T-cell (primary cell): ENCODE data around the gene CIPC. TPM values are rescaled to one million over a fixed set of nuclear protein-coding genes. Genes with fewer than 3 reads are reported as not detected.

ENCODE experiments used
- ATAC-seq, 4 experiments: fragments of 200-7000 bp in 3 of 4; fragments of 150-1000 bp in 1 of 4; cut with Tn5 transposase; replicated peaks in 1 of 4; 1 replicate in 3 of 4; 2 replicates in 1 of 4; pipeline ENCODE4 v1.10.0; 2021; ENCODE audit warnings: moderate library complexity in 3 of 4, mild to moderate bottlenecking in 2 of 4, moderate number of reproducible peaks in 1 of 4
- CTCF ChIA-PET, 2 donors: fragments of 300-600 bp; sonication (Branson Sonifier 250); formaldehyde crosslinking; loops; one replicate each; lab custom pipeline; 2022; ENCODE audit warnings: antibody characterized with exemption in 2 of 2; lab: Charles Lee
- POLR2A ChIA-PET, 2 donors: fragments of 300-600 bp; sonication (Branson Sonifier 250); formaldehyde crosslinking; loops; one replicate each; lab custom pipeline; 2022; ENCODE audit warnings: antibody characterized with exemption in 2 of 2; lab: Charles Lee
- DNase-seq, 35 experiments: peaks; one replicate each; pipeline versions ENCODE4 v3.0.0 to v3.0.0-alpha.2; 2013 to 2023
- H3K27ac ChIP-seq: one replicate; pipeline ENCODE4 v1.5.1; 2013; ENCODE audit warnings: low read length
- H3K27me3 ChIP-seq, 2 experiments: replicated peaks in 1 of 2; 1 replicate in 1 of 2; 2 replicates in 1 of 2; pipeline versions ENCODE4 v1.6.1 to v1.7.0; 2013; ENCODE audit warnings: low read length in 1 of 2, mixed read lengths in 1 of 2; ENCODE audit not compliant: control insufficient read depth in 2 of 2, insufficient read depth in 2 of 2; ENCODE audit errors: extremely low read depth in 1 of 2
- H3K36me3 ChIP-seq, 2 donors: 1 replicate in 1 of 2; 2 replicates in 1 of 2; pipeline versions ENCODE4 v1.6.1 to v1.7.0; 2013; ENCODE audit warnings: low read length in 1 of 2; ENCODE audit not compliant: control insufficient read depth in 2 of 2, insufficient read depth in 1 of 2; ENCODE audit errors: extremely low read depth in 1 of 2
- H3K4me1 ChIP-seq, 2 experiments: 1 replicate in 1 of 2; 2 replicates in 1 of 2; pipeline versions ENCODE4 v1.6.1 to v1.7.0; 2013; ENCODE audit warnings: low read length in 2 of 2, mixed read lengths in 1 of 2; ENCODE audit not compliant: insufficient read depth in 2 of 2, control insufficient read depth in 1 of 2; ENCODE audit errors: extremely low read depth in 1 of 2
- H3K4me3 ChIP-seq, 2 donors: 1 replicate in 1 of 2; 2 replicates in 1 of 2; pipeline versions ENCODE4 v1.5.1 to v1.7.0; 2013; ENCODE audit warnings: mild to moderate bottlenecking in 2 of 2, low read length in 1 of 2, moderate library complexity in 1 of 2; ENCODE audit not compliant: control insufficient read depth in 1 of 2; ENCODE audit errors: extremely low read depth in 1 of 2
- H3K9me3 ChIP-seq: 2 replicates; pipeline ENCODE4 v1.7.0; 2013
- H3K27ac Mint-ChIP-seq, 2 donors: one replicate each; pipeline ENCODE4 v1.8.0; 2020 to 2021; ENCODE audit warnings: mild to moderate bottlenecking in 2 of 2, mixed read lengths in 2 of 2
- H3K27me3 Mint-ChIP-seq, 2 donors: one replicate each; pipeline ENCODE4 v1.8.0; 2021 to 2022; ENCODE audit warnings: mixed read lengths in 2 of 2
- H3K36me3 Mint-ChIP-seq: one replicate; pipeline ENCODE4 v1.8.0; 2021; ENCODE audit warnings: mixed read lengths
- H3K4me1 Mint-ChIP-seq, 3 donors: one replicate each; pipeline ENCODE4 v1.8.0; 2020 to 2022; ENCODE audit warnings: mixed read lengths in 3 of 3, mild to moderate bottlenecking in 1 of 3
- H3K4me3 Mint-ChIP-seq, 3 donors: one replicate each; pipeline ENCODE4 v1.8.0; 2020 to 2022; ENCODE audit warnings: mild to moderate bottlenecking in 3 of 3, mixed read lengths in 3 of 3, moderate library complexity in 3 of 3
- H3K9me3 Mint-ChIP-seq, 3 donors: one replicate each; pipeline ENCODE4 v1.8.0; 2020 to 2022; ENCODE audit warnings: mixed read lengths in 3 of 3
- WGBS: methylation state at CpG from one replicate; pipeline ENCODE4 v1.1.5; 2013; ENCODE audit warnings: missing lambda C conversion rate; ENCODE audit not compliant: insufficient coverage; 5-methylcytosine and 5-hydroxymethylcytosine counted together
- total RNA-seq, 35 experiments: library from RNA in 6 of 35; stranded (reverse) in 6 of 35; fragments of 120-200 nt in 1 of 35; gene quantifications; one replicate each; pipeline versions ENCODE4 v1.2.1 to v1.2.4 and lab custom pipeline; 2013 to 2026

CIPC gene, protein sequence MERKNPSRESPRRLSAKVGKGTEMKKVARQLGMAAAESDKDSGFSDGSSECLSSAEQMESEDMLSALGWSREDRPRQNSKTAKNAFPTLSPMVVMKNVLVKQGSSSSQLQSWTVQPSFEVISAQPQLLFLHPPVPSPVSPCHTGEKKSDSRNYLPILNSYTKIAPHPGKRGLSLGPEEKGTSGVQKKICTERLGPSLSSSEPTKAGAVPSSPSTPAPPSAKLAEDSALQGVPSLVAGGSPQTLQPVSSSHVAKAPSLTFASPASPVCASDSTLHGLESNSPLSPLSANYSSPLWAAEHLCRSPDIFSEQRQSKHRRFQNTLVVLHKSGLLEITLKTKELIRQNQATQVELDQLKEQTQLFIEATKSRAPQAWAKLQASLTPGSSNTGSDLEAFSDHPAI
- total RNA-seq, result 10 to 100 TPM in 3 of 5 donors, 1 to 10 TPM in 2; 8.4 to 14.0 (median 11.8) TPM
- 11.8 TPM for total RNA-seq (2013)
- total RNA-seq (lab: John Stamatoyannopoulos, UW), result 11.7 to 26.3 (median 15.9) reads per million in 29 experiments

DNA sequence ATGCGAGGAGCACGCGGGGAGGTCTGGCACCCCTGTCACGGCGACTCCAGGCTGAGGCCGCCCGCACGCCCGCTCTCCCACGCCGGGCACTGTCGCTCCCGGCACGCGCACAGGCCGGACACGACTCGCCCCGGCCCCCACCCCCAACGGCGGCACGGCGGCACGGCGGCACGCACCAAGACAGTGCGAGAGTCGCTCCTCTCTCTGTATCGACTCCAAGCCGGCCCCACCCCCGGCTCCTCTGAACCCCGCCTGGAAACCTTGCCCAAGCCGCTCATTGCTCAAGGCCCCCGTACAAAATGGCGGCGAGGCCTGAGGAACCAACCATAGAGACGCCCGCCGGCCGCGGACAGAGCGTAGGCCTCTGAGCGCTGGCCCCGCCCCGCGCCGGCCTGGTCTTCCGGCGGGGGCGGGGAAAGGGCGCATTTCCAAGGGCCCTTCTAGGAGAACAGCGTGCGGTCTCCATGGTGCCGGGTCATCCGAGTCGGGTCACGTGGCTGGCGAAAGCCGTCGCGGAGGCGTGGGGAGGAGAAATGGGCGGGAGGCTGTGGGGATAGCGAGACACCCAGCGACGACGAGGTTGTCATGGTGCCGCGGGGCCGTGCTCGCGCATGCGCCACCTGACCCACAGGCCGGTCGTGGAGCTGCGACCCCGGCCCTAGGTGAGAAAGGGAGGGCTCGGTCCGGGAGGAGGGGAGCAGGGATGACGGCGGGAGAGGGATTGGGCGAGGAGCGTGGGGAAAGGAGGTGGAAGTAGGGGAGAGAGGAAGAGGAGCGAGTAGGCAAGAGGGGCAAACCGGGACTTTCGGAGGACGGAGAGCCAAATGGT lies at the start of gene CIPC:
Gene CIPC (plus strand): TSS at position 559 of the 829 bp plus-strand sequence. CDS start 7,451 bp downstream, outside the sequence.
- H3K27me3 ChIP-seq, result no peaks in the 10 kb centered on the region
- H3K9me3 Mint-ChIP-seq, result no peaks in the 10 kb centered on the region
- H3K36me3 Mint-ChIP-seq, result no peaks in the 10 kb centered on the region
- H3K27ac Mint-ChIP-seq, result peak within 1 kb of the TSS; percentile 96 to 98
- CTCF ChIA-PET, result interaction anchor here (0.5 to 3.7 kb wide), 15 partner anchors 12 to 361 kb away, joined by 3 to 19 read pairs (median 4); partner anchors contain the start of gene SAMD15 (in 1 of the 2)
- H3K4me3 ChIP-seq, result peak within 1 kb of the TSS; percentile 71 to 99
- H3K4me1 ChIP-seq, result peaks cover 11 to 19% of the 10 kb centered on the region in 2 experiments
- peaks cover 40 to 59% (median 50%) of the 10 kb centered on the region in 3 donors for H3K4me1 Mint-ChIP-seq
- ATAC-seq (peak; percentile 85 to 95 (median 92)), DNase-seq (peak; percentile 96 to 99 (median 98))
- H3K36me3 ChIP-seq, result no peaks in the 10 kb centered on the region
- POLR2A ChIA-PET, result interaction anchor here (0.5 to 0.7 kb wide), 3 partner anchors 17 to 507 kb away, joined by 3 read pairs; no protein-coding TSS in a partner anchor
- no peaks in the 10 kb centered on the region for H3K9me3 ChIP-seq
- H3K27me3 Mint-ChIP-seq, result no peaks in the 10 kb centered on the region
- under 1% methylated on average over 83 of the region's 87 CpGs for WGBS
- H3K27ac ChIP-seq, result peak within 1 kb of the TSS; percentile 96
- H3K4me3 Mint-ChIP-seq, result peak within 1 kb of the TSS; percentile 88 to 97 (median 97)

DNA sequence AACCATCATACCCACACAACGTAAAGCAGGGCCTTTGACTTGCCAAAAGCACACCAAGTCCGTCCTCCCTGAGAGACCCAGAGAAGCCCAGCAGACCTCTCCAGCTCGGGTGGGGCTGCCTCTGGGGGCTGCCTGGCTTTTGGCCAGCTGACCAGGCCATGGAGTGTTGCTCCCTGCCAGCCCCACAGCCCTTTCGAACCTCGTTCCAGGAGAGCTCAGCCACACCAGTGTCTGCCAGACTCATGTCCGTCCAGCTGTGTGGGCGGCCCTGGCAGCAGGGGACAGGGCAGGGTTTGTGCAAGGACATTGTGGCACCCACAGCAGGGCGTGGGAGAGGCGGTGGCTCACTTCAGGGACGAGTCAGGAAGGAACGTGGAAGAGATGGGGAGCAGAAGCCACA lies 46.9 kb upstream of the CIPC start:
- WGBS, result 78% methylated on average over 11 of the region's 11 CpGs
- Mint-ChIP-seq H3K9me3 (no peaks in the 10 kb centered on the region), H3K36me3 (no peaks in the 10 kb centered on the region), H3K4me1 (peaks cover 17 to 44% (median 23%) of the 10 kb centered on the region in 3 donors), H3K27ac (no peak overlapping the region), H3K4me3 (no peak overlapping the region), H3K27me3 (no peaks in the 10 kb centered on the region)
- Histone ChIP-seq H3K4me1 (peaks cover 0 to 24% of the 10 kb centered on the region in 2 experiments), H3K4me3 (no peak overlapping the region), H3K27ac (no peak overlapping the region), H3K9me3 (no peaks in the 10 kb centered on the region), H3K27me3 (no peaks in the 10 kb centered on the region), H3K36me3 (no peaks in the 10 kb centered on the region)
- ATAC-seq (no peak), DNase-seq (no peak)
- ChIA-PET CTCF (interaction anchor here in 1 of 2 donors (0.6 to 1.4 kb wide), 3 partner anchors 10 to 138 kb away, joined by 3 to 6 read pairs (median 4); no protein-coding TSS in a partner anchor), POLR2A (no interaction called here)

- no peaks in the 10 kb centered on the region for H3K36me3 ChIP-seq
- 93% methylated on average over 5 of the region's 8 CpGs for WGBS
- peaks cover 0 to 21% of the 10 kb centered on the region in 2 experiments for H3K4me1 ChIP-seq
- ChIA-PET POLR2A (no interaction called here), CTCF (interaction anchor here (0.5 to 3.2 kb wide), 13 partner anchors 12 to 180 kb away, joined by 3 to 29 read pairs (median 7); no protein-coding TSS in a partner anchor)
- Mint-ChIP-seq H3K27ac (no peak overlapping the region), H3K4me3 (no peak overlapping the region), H3K4me1 (peaks cover 11 to 34% (median 15%) of the 10 kb centered on the region in 3 donors), H3K9me3 (no peaks in the 10 kb centered on the region), H3K27me3 (no peaks in the 10 kb centered on the region), H3K36me3 (no peaks in the 10 kb centered on the region)
- H3K9me3 ChIP-seq, result no peaks in the 10 kb centered on the region
- ATAC-seq (no peak), DNase-seq (no peak)
- no peak overlapping the region for H3K4me3 ChIP-seq
- no peak overlapping the region for H3K27ac ChIP-seq
- no peaks in the 10 kb centered on the region for H3K27me3 ChIP-seq
These were observed 45.6 kb upstream of the CIPC start for GRCh38 chr14:77052281-77053044.

- H3K4me1 Mint-ChIP-seq, result peaks cover 11 to 31% (median 15%) of the 10 kb centered on the region in 3 donors
- Histone ChIP-seq H3K4me1 (peaks cover 0 to 21% of the 10 kb centered on the region in 2 experiments), H3K36me3 (no peaks in the 10 kb centered on the region), H3K27me3 (no peaks in the 10 kb centered on the region), H3K9me3 (no peaks in the 10 kb centered on the region), H3K27ac (no peak overlapping the region), H3K4me3 (no peak overlapping the region)
- 40% methylated on average over 12 of the region's 21 CpGs for WGBS
- H3K36me3 Mint-ChIP-seq, result no peaks in the 10 kb centered on the region
- peak; percentile 45 to 90 (median 75) for DNase-seq
- H3K9me3 Mint-ChIP-seq, result no peaks in the 10 kb centered on the region
- ATAC-seq, result peak; percentile 78 to 97 (median 88)
- H3K4me3 Mint-ChIP-seq, result no peak overlapping the region
- CTCF ChIA-PET, result interaction anchor here (0.6 to 3.2 kb wide), 26 partner anchors 12 to 182 kb away, joined by 3 to 29 read pairs (median 4); no protein-coding TSS in a partner anchor
- H3K27ac Mint-ChIP-seq, result no peak overlapping the region
- no peaks in the 10 kb centered on the region for H3K27me3 Mint-ChIP-seq
- POLR2A ChIA-PET, result interaction anchor here in 1 of 2 donors (0.8 kb wide), 1 partner anchor 25 kb away, joined by 3 read pairs; no protein-coding TSS in a partner anchor
These were observed 44.8 kb upstream of the CIPC start for GRCh38 chr14:77053046-77053841.

- H3K4me1 ChIP-seq, result peaks cover 0 to 21% of the 10 kb centered on the region in 2 experiments
- Mint-ChIP-seq H3K4me1 (peaks cover 11 to 33% (median 15%) of the 10 kb centered on the region in 3 donors), H3K4me3 (no peak overlapping the region), H3K9me3 (no peaks in the 10 kb centered on the region), H3K27ac (peak overlapping the region; percentile 74 to 82), H3K36me3 (no peaks in the 10 kb centered on the region), H3K27me3 (no peaks in the 10 kb centered on the region)
- ChIA-PET CTCF (interaction anchor here (0.6 to 3.2 kb wide), 9 partner anchors 11 to 380 kb away, joined by 3 to 26 read pairs (median 5); no protein-coding TSS in a partner anchor), POLR2A (interaction anchor here in 1 of 2 donors (0.8 kb wide), 1 partner anchor 94 kb away, joined by 3 read pairs; no protein-coding TSS in a partner anchor)
- no peak overlapping the region for H3K4me3 ChIP-seq
- DNase-seq (peak in 1 of 35 experiments; percentile 11), ATAC-seq (peak in 1 of 4 experiments; percentile 34)
- H3K36me3 ChIP-seq, result no peaks in the 10 kb centered on the region
- no peaks in the 10 kb centered on the region for H3K9me3 ChIP-seq
- H3K27ac ChIP-seq, result peak overlapping the region; percentile 36
- WGBS, result 68% methylated on average over 5 of the region's 5 CpGs
- H3K27me3 ChIP-seq, result no peaks in the 10 kb centered on the region
These were observed 42.8 kb upstream of the CIPC start for GRCh38 chr14:77055306-77055705.
